ENCODE measurements around the gene PPP2R5A. TPM values are rescaled to one million over a fixed set of nuclear protein-coding genes. Genes with fewer than 3 reads are reported as not detected.

PPP2R5A gene
- total and polyA plus RNA-seq, 2 of the 13 experiments (the other 11 are each of a cell fraction or from before 2014, with no cell fraction given): 22.0 to 31.4 TPM

- Histone ChIP-seq H3K79me2 (ENCODE audit: insufficient read depth, low read length) (no peaks in the 10 kb centered on the region), H3K27ac (ENCODE audit: extremely low read length, insufficient read depth, low read length) (peak overlapping the region; percentile 82), H3K36me3 (replicated peaks in 1 of 2; ENCODE audit: control insufficient read depth in 1 of 2, insufficient read depth in 2 of 2, low read length in 2 of 2) (no peaks in the 10 kb centered on the region), H3K4me1 (ENCODE audit: insufficient read depth, low read length) (peaks cover 95% of the 10 kb centered on the region), H2AFZ (ENCODE audit: low read length) (no peak overlapping the region), H3K27me3 (ENCODE audit: control insufficient read depth in 1 of 2, insufficient read depth in 2 of 2, low read length in 2 of 2) (no peaks in the 10 kb centered on the region), H3K9ac (ENCODE audit: insufficient read depth, low read depth, low read length) (0 out of 2 replicates have a peak overlapping the region, but pooled peaks have one; percentile 68), H3K9me3 (ENCODE audit: low read length) (no peaks in the 10 kb centered on the region), H3K4me2 (ENCODE audit: low read depth, low read length) (peak overlapping the region; percentile 70), H3K4me3 (replicated peaks in 1 of 3; ENCODE audit: insufficient read depth in 1 of 3, low read depth in 2 of 3, low read length in 3 of 3) (no peak overlapping the region), H4K20me1 (ENCODE audit: insufficient read depth, low read length) (no peaks in the 10 kb centered on the region)
- DNase-seq (ENCODE audit: low spot score) (no peak), ATAC-seq (no peak), FAIRE-seq (no peak)
- in situ Hi-C loops (cut with HindIII; ENCODE audit: extremely low pct_ligation_motif_present, low pct_unique_long_range_greater_than_20kb) (no loop called here), intact Hi-C loops (cut with micrococcal nuclease; ENCODE audit: unreplicated experiment) (no loop called here)
- 55% methylated on average over 4 of the region's 4 CpGs for WGBS (ENCODE audit: low lambda C conversion rate)
- ChIA-PET POLR2A (interaction anchor here (0.6 to 4.7 kb wide), 10 partner anchors 10 to 31 kb away, joined by 3 to 72 read pairs (median 13); partner anchors contain the start of gene PPP2R5A), CTCF (ENCODE audit: low intra/inter-chr PET ratio, low total read pairs) (no interaction called here)
- BruUV-seq (replicated peaks): no TSS peak
- TF ChIP-seq ATF4 (CRISPR knock-in tag; IDR thresholded peaks at IDR 0.05): no peak
- TF ChIP-seq SNAPC2 (CRISPR knock-in tag; IDR thresholded peaks at IDR 0.05): no peak
- no peak for TF ChIP-seq ZNF138 (CRISPR knock-in tag; IDR thresholded peaks at IDR 0.05; ENCODE audit: low read depth)
- peak; percentile 76 for TF ChIP-seq ZNF644 (CRISPR knock-in tag; IDR thresholded peaks at IDR 0.05; ENCODE audit: low read depth)
- TF ChIP-seq SRF (IDR thresholded peaks at IDR 0.05; ENCODE audit: low read depth, low read length): no peak
- no peak for TF ChIP-seq ZNF10 (CRISPR knock-in tag; IDR thresholded peaks at IDR 0.05; ENCODE audit: borderline replicate concordance, low read depth)
- no peak for TF ChIP-seq MAFG (CRISPR knock-in tag; IDR thresholded peaks at IDR 0.05)
- TF ChIP-seq HOXA9 (CRISPR knock-in tag; IDR thresholded peaks at IDR 0.05; ENCODE audit: borderline replicate concordance): no peak
- no peak for TF ChIP-seq NCOR1 (IDR thresholded peaks at IDR 0.05; ENCODE audit: borderline replicate concordance, low read length)
- TF ChIP-seq ZMYM4 (CRISPR knock-in tag; IDR thresholded peaks at IDR 0.05): peak; percentile 27; the same call in 1 of the 2 replicates
- TF ChIP-seq MBD4 (IDR thresholded peaks at IDR 0.05; ENCODE audit: borderline replicate concordance, low read length): no peak
- TF ChIP-seq ZNF672 (CRISPR knock-in tag; IDR thresholded peaks at IDR 0.05): no peak
- 0 out of 2 replicates have a peak, but pooled peaks have one; percentile 13 for TF ChIP-seq YEATS2 (CRISPR knock-in tag; IDR thresholded peaks at IDR 0.05; ENCODE audit: borderline replicate concordance)
- no peak for TF ChIP-seq MLXIP (CRISPR knock-in tag; IDR thresholded peaks at IDR 0.05; ENCODE audit: borderline replicate concordance)
- TF ChIP-seq ZNF446 (CRISPR knock-in tag; IDR thresholded peaks at IDR 0.05): no peak
- TF ChIP-seq AGO1 (IDR thresholded peaks at IDR 0.05; ENCODE audit: low read depth, low read length, poor library complexity, severe bottlenecking): no peak
- TF ChIP-seq GMEB2 (CRISPR knock-in tag; IDR thresholded peaks at IDR 0.05; ENCODE audit: low read depth): no peak
- TF ChIP-seq DNMT1 (CRISPR knock-in tag; IDR thresholded peaks at IDR 0.05): no peak
- no peak for TF ChIP-seq ELF1 (CRISPR knock-in tag; IDR thresholded peaks at IDR 0.05)
- peak in 1 of 2 experiments; percentile 6; a peak in 1 of 4 replicates for TF ChIP-seq EP300 (IDR thresholded peaks at IDR 0.05; ENCODE audit: low read depth in 2 of 2, low read length in 2 of 2)
- no peak for TF ChIP-seq EP300 (CRISPR knock-in tag; IDR thresholded peaks at IDR 0.05; ENCODE audit: borderline replicate concordance)
Measured at GRCh38 chr1:212257157-212257556, 28.1 kb upstream of the PPP2R5A start.

All from HepG2 (cell line).